ENCODE measurements around the gene SCN5A.

Gene SCN5A

DNA sequence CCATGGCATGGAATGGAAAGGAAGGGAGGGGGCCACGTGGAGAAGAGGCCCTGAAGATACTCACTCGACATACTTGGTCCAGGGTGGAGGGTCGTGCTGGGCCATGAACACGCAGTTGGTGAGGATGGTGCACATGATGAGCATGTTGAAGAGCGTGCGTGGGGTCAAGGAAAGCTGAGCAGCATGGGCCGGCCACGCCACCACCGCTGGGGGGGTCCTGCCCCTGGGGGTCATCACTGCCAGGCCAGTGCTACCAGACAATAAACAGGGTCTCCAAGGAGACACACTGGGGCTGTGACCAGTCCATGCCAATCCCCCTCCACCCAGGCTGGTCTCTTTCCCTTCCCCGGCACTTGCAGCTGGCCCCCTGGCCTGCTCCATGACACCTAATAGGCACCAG, 27.2 kb downstream of the SCN5A start:
- DNase-seq = no peak

DNA sequence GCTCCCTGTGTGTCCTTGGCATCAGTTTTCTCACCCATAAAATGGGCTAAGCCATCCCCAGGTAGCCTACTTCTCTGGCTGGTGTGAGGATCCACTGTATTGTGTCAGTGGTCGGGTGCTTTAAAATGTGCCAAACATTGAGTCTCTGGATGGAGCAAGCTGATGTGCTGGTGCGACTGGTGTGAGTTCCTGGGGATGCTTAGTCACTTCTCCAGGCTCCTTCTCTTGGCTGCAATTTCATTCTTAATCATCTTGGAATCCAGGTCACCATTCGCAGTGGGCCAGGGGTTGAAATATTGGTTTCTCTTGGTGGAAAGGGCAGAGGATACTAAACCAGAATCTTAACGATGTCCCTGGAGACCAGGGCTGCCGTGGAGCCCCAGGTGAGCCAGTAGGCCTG, 29.3 kb downstream of the SCN5A start:
- DNase-seq = no peak

DNA sequence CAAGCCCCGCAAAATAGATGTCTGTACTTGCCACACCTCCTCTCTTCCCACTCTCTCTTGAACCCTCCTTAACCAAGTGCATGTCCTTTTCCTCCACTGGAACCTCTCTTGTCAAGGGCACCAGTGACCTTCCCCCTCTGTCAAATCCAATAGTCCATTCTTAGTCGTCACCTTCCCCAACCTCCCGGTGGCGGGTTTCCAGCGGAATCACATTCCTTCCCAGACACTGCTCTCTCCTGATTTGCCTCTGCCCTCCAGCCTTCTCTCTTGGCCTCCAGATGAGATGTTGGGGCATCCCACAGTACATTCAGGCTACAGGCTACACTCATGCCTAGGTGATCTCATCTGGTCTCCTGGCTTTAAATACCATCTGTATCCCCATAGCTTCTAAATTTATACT, 31.1 kb downstream of the SCN5A start:
- no peak for DNase-seq

DNA sequence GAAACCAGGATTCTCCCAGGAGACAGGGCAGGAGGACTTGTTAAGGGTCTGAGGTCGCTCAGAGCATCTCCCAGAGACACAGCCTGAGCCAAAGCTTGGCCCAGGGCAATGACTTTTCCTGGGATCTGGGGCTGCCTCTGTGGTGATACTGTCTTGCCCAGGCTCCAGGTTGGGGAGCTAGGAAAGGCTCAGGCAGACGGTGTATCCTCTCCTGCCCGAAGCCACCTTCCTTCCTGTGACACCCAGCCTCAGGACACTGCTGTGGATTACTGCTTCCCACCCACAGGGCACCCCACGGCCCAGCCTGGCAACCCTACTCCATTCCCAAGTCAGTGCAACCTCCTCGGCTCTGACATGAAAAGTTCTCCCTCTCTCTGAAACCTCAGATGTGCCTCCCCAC, 31.9 kb downstream of the SCN5A start:
- DNase-seq = no peak

DNA sequence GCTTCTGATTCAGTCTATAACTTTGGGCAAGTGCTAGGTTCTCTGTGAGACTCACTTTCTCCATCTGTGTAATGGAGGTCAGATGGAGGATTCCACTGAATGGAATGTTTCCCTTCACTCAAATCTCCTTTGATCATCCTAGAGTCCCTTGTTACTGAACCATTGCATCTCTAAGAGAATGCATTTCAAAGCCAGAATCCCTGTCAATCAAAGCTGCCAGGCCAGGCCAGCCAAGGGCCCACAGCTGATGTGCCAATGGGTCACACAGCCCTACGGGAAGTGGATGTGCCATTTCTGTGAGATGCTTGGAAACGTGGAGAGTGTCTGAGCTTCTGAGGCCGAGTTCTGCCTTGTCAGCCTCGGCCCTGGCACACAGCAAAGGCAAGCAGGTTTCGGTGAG, 32.4 kb downstream of the SCN5A start:
- DNase-seq = no peak

DNA sequence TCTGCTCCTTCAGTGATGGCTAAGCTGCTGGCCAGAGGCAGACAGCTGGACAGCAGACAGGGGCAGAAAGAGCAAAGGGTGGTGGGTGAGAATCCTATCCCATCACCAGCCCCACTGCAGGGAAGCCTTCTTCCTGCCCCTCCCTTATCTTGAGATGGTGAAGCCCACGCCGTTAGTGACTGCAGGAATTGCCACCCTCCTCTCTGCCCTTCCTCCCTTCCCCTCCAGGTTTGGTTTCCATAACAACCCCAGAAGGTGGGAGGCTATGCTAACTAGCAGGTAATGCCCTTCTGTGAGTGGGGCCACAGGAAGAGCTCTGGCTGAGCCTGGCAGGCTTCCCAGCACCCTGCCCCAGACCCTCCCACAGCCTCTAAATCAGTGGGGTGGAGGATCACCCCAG, 32.8 kb downstream of the SCN5A start:
- no peak for DNase-seq

DNA sequence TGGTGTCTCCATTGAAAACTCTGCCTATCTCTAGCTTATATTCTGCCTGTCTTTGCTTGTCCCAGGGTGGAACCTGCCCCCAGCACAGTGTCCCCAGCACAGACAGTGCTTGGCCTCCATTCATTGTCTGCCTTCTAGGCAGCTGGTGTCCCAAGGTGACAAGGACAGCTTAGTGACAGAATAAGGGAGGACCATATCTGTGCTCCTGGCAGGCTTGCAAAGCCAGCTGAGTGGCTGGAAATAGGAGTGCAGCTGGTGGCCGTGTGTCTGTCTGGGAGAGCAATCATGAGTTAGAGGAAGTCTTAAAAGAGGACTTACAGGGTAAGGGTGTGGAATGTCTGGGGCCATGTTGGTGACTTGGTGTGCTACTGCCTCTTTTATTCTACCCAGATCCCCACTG, 33.4 kb downstream of the SCN5A start:
- no peak for DNase-seq

DNA sequence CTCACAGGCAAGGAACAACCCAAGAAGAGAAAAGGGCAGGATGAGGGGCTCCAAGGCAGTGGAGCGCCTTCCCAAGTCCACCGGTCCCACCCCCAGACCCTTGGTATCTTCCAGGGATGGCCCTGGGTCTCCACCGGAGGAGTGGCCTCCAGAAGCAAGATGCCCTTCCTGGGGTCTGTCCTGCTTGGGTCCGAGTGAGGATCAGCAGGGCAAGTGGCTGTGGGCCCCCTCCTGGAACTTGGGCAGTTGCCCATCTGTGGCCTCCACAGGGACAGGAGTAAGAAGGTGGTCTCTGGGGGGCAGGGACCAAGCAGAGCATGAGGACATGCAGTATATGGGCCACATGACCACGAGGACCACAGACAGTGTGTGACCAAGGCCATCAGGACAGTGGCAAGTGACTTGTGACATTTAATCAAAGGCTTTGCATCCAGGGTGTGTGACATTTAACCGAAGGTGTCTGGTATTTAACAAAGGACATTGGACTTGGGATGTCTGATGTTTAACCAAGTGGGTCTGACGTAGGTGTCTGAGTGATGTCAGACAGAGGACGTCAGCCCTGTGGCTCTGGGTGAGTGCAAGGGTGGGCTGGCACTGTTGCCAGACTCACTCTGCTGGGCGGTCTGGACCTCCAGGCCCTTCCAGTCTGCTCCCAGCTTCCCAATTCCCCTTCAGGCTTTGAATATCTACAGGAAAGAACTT, 34.7 kb downstream of the SCN5A start:
- no peak for DNase-seq

DNA sequence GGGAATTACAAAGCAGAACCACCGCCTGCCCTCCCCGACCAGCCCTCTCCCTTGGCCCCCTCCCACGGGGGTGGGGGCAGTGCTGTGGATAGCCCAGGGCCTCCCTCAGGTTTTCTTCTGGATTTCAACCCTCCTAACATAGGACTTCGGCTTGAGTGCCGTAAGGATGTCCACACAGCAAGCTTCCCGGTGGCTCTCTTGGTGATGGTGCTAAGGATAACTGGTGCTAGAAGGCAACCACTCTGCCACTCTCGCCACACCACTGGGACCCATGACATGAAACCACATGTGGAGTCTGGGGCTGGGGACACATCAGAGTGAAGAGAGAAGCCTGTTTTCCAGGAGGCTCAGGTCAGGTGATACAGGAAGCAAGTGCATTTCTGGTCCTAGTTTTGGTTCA, 35.4 kb downstream of the SCN5A start:
- DNase-seq = no peak

DNA sequence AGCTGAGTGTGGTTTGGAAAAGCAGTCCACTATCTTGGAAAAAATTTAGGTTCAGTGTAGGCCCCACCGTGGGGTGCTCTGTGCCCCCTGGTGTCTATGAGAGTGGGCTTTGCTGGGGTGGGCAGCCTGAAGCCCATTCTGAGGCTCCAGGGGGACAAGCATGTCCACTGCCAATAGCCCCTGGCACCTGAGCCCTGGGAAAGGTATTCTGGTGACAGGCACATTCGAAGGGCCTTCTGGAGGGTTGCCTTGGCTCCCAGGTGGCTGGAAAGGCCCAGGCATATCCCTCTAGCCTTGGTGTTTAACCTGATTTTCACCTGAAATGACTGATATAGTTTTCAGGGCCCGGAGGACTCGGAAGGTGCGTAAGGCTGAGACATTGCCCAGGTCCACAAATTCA, 36.1 kb downstream of the SCN5A start:
- DNase-seq = no peak

DNA sequence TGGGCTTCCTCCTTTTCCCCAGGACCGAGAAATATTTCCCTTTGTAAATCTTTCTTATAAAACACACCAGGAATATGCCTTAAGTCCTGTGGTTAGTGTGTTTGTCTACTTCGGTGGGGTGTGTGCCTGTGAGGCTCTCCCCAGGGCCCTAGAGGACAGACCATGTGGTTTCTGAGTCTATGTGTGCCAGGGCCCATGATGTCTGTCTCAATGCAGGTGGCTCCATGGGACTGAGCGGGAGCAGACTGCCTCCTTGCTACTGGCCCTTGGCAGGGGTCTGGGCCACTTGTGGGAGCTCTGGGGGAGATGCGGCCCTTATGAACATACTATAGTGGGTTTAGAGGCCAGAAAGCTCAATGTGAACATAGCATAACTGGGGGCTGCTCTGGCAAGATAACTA, 37.6 kb downstream of the SCN5A start:
- no peak for DNase-seq

DNA sequence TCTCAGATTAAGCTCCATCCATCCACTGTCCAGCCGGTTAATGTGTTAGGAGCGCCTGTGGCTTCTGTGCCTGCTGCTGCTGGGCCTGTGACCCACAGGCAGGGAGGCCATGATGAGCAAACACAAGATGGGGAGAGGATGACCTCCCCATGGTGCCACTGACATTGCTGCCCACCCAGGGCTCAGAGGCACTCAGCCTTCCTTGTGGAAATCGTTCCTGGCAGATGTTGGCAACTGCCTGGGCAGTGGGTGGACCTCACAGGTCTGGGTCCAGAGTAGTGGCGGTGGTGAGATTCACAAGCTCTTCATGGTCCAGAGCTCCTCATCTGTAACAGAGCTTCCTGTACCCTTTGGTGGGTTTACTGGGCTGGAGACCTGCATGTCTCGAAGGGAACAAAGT, 38.6 kb downstream of the SCN5A start:
- DNase-seq = no peak

DNA sequence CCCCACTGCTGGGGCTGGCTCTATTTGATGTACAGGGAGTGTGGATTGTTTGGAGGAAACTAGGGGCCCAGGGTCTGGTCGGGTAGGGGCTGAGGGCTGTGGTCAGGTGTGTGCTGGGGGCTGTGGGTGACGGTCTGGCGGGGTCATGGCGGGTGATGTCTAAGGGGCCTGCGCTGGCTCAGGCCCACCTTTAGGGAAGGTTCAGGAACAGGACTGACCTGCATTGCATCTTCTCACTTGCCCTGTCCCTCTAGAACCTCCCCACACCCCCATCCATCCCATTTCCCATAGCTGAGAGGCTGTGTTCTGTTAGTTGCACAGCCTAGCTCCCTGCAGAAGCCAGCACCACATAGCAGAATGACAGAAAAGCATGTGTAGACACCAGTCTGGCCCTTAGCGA, 39.1 kb downstream of the SCN5A start:
- no peak for DNase-seq

DNA sequence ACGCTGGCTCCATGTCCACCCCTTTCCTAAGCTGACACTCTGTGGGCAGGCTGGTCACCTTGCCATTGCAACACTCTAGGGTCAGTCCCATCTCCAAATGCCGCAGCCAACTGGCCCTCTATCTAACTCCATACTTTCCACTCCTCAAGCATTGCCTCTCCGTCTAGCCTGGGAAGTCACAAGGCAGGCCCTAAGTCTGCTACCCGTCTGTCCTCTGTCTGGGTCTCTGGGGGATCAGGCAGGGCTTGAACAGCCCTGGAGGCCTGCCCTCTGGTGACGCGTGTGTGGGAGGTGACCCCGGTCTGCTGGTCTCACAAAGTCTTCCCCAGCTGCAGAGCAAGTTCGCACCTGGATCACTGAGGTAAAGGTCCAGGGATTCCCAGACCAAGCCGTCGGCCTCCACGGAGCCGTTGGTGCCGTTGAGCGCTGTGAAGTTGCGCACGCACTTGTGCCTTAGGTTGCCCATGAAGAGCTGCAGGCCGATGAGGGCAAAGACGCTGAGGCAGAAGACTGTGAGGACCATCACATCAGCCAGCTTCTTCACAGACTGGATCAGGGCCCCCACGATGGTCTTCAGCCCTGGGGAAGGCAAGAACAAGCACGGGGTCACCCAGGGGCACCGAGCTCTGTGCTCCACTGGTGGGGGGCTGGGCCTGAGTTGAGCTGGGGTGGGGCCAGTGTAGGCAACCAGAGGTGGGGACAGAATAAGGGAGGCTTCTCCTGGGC, 39.9 kb downstream of the SCN5A start:
- no peak for DNase-seq

DNA sequence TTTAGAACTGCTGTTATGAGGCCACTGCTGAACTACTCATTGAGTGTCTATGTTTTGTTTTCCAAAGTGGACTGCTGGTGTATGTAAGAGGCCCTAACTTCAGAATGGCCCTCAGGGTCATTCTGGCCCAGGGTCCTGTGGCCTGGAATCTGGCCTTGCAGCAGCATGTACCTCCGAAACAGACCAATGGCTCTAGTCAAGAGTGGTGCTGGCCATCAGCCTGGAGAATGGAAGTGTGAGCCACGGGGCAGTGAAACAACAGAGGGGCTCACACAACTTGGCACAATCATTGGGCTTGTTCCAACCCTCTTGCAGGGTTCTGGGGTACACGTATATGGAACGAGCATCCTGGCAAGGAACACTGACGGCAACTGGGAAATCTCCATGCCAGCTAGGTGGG, 40.5 kb downstream of the SCN5A start:
- DNase-seq = no peak

DNA sequence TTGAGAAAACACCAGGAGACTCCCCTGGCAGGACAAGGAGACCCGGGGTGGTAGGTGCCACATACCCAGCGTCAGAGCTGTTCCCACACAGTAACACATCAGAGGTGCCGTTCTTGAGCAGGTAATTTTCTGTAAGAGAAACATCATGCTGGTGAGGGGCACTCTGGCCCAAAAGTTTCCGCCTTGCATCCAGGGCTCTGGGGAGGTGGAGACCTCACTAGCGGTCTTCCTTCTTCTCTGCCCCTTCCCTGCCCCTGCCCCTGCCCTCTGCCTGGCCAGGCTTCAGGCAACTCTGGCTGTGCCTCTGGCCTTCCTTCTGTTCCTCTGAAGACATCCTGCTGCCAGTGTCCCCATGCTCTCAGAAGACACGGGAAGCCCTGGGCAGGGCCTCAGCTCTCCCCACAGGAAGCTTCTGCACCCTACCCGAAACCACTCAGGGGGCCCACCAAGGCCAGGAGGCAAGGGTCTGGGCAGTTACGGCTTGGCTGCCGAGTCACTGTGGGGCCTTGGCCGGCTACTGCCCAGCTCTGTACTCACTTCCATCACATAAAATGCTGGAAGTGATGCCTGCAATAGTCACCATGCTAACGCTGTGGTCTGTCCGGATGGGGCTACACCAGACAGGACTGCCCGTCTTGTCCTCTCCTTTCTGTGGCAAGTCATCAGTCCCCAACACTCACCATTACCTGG, 41.3 kb downstream of the SCN5A start:
- no peak for DNase-seq

DNA sequence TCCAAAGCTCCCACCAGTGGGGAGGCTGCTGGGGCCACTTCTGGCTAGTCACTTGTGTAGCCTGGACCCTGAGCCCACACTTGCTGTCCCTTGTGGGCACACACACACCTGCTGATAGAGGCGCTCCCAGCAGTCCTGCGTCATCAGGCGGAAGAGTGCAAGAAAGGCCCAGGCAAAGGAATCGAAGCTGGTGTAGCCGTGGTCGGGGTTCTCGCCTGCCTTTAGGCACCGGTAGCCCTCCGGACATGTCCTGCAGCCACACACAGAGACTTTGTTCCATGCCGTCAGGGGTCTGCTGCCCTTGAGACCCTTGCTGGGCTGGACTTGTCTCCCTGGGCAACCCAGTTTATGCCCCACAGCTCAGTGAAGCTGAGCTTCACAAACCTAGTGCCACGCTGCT, 42.9 kb downstream of the SCN5A start:
- DNase-seq = no peak

DNA sequence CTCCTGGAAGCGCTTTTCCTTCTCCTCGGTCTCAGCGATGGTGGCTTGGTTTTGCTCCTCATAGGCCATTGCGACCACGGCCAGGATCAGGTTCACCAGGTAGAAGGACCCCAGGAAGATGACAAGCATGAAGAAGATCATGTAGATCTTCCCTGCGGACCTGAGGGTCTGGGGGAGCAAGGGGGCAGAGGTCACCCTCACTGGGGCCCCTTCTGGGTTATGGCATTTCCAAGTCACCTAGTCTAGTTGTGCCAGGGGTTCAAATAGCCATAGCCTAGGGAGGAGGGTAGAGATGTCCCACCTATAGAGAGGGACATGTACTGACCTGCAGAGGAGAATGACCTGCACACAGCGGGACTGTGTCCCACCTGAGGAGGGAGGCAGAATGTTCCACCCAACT, 43.5 kb downstream of the SCN5A start:
- DNase-seq = no peak

DNA sequence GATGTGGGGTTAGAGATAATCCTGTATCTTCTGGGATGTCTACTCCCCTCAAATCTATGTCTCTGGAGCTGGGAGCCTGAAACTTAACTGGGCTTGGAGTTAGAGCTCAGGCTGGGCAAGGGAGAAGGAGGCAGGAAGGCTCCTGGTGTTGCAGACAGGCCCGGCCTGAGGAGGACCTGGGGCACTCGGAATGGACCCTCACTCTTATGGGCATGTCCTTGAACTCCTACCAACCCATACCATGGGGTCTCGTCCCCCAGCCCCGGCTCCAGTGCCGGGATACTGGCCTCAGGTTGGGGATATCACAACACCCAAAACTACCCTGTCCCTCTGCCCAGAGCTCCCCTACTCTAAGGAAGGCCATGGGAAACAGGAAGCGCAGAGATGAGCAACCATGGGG, 45.2 kb downstream of the SCN5A start:
- DNase-seq = no peak

DNA sequence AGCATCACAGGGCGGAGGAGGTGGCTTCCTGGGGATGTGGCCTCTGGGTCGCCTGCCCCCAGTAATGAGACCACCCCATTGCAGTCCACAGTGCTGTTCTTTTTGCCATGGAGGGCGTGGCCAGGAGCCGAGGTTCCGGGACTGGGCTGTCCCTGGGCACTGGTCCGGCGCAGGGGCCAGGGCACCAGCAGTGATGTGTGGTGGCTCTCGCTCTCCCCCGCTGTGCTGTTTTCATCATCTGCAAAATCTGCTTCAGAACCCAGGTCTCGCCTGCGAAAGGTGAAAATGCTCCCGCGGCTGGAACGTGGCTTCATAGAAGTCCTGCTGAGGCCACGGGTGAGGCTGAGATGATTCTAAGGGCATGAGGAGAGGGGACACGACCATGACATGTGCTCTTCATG, 45.8 kb downstream of the SCN5A start:
- DNase-seq = no peak

DNA sequence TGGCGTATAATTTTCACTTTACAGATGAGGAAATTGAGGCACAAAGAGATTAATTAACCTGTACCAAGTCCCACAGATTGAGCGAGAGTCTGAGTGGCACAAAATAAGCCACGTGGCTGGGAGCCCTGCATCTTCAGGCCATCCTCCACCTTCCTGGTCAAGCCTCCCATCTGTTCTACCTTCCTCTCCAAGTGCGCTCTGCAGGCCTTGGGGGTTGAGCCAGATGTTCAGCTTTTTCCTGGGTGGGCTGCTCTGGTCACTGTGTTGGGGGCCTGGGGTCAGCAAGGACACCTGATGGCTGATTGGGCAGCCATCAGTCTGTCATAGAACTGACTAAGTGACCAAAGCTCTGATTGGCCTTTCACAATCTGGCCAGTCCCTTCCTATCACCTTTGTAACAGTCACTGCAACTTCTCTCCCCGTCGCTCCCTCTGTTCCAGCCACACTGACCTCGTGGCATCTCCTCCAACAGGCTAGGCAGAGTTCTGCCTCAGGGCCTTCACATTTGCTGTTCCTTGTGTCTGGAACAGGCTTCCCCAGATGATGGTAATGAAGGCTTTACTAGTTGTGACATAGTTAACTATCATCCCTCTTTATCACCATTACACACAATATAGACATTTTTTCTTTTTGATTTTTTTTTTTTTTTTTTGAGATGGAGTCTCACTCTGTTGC, 46.8 kb downstream of the SCN5A start:
- no peak for DNase-seq

DNA sequence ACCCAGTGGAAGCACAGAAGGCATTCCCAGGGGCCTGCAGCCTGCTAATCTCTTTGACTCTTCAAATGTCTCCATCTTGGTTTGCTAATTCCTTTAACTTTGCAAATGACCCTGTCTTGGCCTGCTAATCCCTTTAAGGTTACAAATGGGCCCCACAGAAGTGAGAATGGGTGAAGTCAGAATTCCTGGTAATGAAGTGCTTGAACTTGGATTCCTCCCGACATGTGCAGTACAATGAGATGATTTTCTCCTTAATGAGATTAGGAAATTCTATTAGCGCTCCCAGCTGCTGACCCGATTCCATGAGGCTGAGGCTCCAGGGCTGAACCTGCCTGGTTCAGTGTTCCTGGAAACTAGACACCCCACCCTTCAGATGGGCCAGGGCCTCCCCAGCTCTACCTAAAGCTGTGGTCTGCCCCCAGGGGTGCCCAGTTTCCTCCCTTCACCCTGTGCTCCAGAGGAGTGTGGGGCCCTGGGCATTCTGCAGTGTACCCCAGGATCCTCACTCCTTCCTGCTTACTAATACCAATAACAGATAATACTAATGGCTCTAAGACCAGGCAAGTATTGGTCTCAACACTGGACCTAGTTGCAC, 47.4 kb downstream of the SCN5A start:
- DNase-seq = no peak

DNA sequence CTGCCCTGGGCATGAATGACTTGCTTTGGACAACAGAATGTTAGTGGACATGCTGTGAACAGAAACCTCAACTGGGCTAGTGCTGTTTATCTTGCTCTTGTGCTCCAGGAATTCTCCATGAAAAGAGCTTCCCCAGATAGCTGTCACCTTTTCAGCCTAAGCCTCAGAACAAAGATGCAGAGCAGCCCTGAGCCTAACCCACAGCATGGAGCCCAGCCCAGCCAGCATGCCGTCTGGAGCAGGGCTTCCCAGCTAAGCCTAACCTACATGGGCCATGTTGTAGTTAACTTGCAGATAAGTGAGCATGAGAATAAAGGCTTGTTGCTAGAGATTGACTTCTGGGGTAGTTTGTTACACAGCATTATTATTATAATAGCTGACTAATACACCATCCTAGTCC, 48.9 kb downstream of the SCN5A start:
- no peak for DNase-seq

Data from CD4-positive, alpha-beta T cell treated with Interleukin-12 subunit alpha and Interleukin-12 subunit beta, for 1 hour (primary cell).